Uterus (tissue), 2 donors: ENCODE results near the gene TP53TG3F.
"Not testable (repeated sequence)": the region's sequence is repeated elsewhere in the genome, so short reads cannot be mapped to it uniquely, and the experiment has no call there.

Experiments used
- CTCF ChIP-seq, 4 experiments: fragments of 200-600 bp in 2 of 4; fragments of 450-650 bp in 2 of 4; sonication (generic) in 2 of 4; IDR thresholded peaks; one replicate each; pipeline ENCODE4 v1.5.1; 2016 to 2019; ENCODE audit warnings: antibody characterized with exemption in 4 of 4, mild to moderate bottlenecking in 2 of 4, moderate library complexity in 1 of 4
- POLR2A ChIP-seq, 2 donors: fragments of 450-650 bp; IDR thresholded peaks; one replicate each; pipeline ENCODE4 v1.6.1; 2016; ENCODE audit warnings: antibody characterized with exemption in 2 of 2, mild to moderate bottlenecking in 1 of 2, moderate library complexity in 1 of 2

- not testable (repeated sequence) for TF ChIP-seq CTCF, POLR2A (IDR thresholded peaks at IDR 0.05)
These were observed 50.5 kb downstream of the TP53TG3F start for GRCh38 chr16:33509906-33510305.
